Endothelial cell of umbilical vein (primary cell): ENCODE measurements around the gene DLGAP1. TPM values are rescaled to one million over a fixed set of nuclear protein-coding genes. Genes with fewer than 3 reads are reported as not detected.

Experiments
- BruUV-seq: library from RNA; stranded (reverse); fragments of 400-500 nt; replicated peaks from 2 replicates; lab custom pipeline; 2021; lab: Mats Ljungman, UMichigan
- CTCF ChIA-PET: fragments of 300-600, 350-600 bp; sonication (Branson Sonifier 250); formaldehyde crosslinking; loops from one replicate; lab custom pipeline; 2021; ENCODE audit warnings: antibody characterized with exemption, inconsistent platforms; lab: Charles Lee
- POLR2A ChIA-PET: fragments of 300-600, 350-600 bp; sonication (Branson Sonifier 250); formaldehyde crosslinking; loops from one replicate; lab custom pipeline; 2021; ENCODE audit warnings: antibody characterized with exemption, inconsistent platforms; lab: Charles Lee
- DNase-seq: peaks from one replicate; pipeline ENCODE4 v3.0.0-alpha.2; 2011; ENCODE audit warnings: low read depth, low spot score
- FAIRE-seq: peaks from 2 replicates; lab custom pipeline; 2011; peaks lifted over from hg19 to GRCh38; lab: Jason Lieb, UNC
- H2AFZ ChIP-seq: 2 replicates; pipeline ENCODE4 v1.6.0; 2012; ENCODE audit warnings: low read depth, low read length, control low read depth, inconsistent platforms
- H3K27ac ChIP-seq: 2 replicates; pipeline ENCODE4 v1.5.1; 2011; ENCODE audit warnings: low read depth, mild to moderate bottlenecking, control low read depth, low read length, moderate library complexity; ENCODE audit not compliant: insufficient read depth
- H3K27me3 ChIP-seq, 2 experiments: 2 replicates each; pipeline versions ENCODE4 v1.6.0 to v1.6.1; 2011; ENCODE audit warnings: low read length in 2 of 2, mixed read lengths in 1 of 2; ENCODE audit not compliant: control insufficient read depth in 2 of 2, insufficient read depth in 2 of 2
- H3K36me3 ChIP-seq, 2 experiments: 2 replicates in 1 of 2; 3 replicates in 1 of 2; pipeline ENCODE4 v1.5.1; 2011; ENCODE audit warnings: low read length in 2 of 2, mild to moderate bottlenecking in 1 of 2, moderate library complexity in 1 of 2; ENCODE audit not compliant: control insufficient read depth in 2 of 2, insufficient read depth in 2 of 2; ENCODE audit errors: extremely low read depth in 1 of 2
- H3K4me1 ChIP-seq: 3 replicates; pipeline ENCODE4 v1.5.1; 2011; ENCODE audit warnings: mild to moderate bottlenecking, low read length; ENCODE audit not compliant: control insufficient read depth, insufficient read depth; ENCODE audit errors: extremely low read depth
- H3K4me2 ChIP-seq: 2 replicates; pipeline ENCODE4 v1.6.1; 2011; ENCODE audit warnings: low read length, control low read depth, mixed read lengths; ENCODE audit not compliant: insufficient read depth
- H3K4me3 ChIP-seq, 3 experiments: fragments of 200-600 bp in 1 of 3; sonication (generic), shearing (Covaris generic) in 1 of 3; replicated peaks in 1 of 3; 2 replicates each; pipeline ENCODE4 v1.5.1; 2011 to 2016; ENCODE audit warnings: control low read depth in 3 of 3, low read length in 3 of 3, mild to moderate bottlenecking in 2 of 3, inconsistent platforms in 1 of 3, low read depth in 1 of 3, moderate library complexity in 1 of 3; ENCODE audit not compliant: insufficient read depth in 1 of 3
- H3K79me2 ChIP-seq: 2 replicates; pipeline ENCODE4 v1.6.0; 2012; ENCODE audit warnings: low read length, inconsistent platforms; ENCODE audit not compliant: control insufficient read depth, insufficient read depth
- H3K9ac ChIP-seq: replicated peaks from 2 replicates; pipeline ENCODE3; 2011; ENCODE audit warnings: low read length, control low read depth; ENCODE audit not compliant: insufficient read depth; ENCODE audit errors: extremely low read depth
- H3K9me1 ChIP-seq: replicated peaks from 3 replicates; pipeline ENCODE4 v1.6.0; 2011; ENCODE audit warnings: mild to moderate bottlenecking, low read length; ENCODE audit not compliant: control insufficient read depth, insufficient read depth; ENCODE audit errors: extremely low read depth
- H3K9me3 ChIP-seq: replicated peaks from 2 replicates; pipeline ENCODE4 v1.5.1; 2012; ENCODE audit warnings: low read length, inconsistent platforms; ENCODE audit not compliant: control insufficient read depth, insufficient read depth
- H4K20me1 ChIP-seq: replicated peaks from 2 replicates; pipeline ENCODE3; 2011; ENCODE audit warnings: mild to moderate bottlenecking, low read length; ENCODE audit not compliant: control insufficient read depth, insufficient read depth; ENCODE audit errors: extremely low read depth
- EZH2 ChIP-seq: IDR thresholded peaks from 2 replicates; pipeline ENCODE4 v1.6.1; 2012; ENCODE audit warnings: borderline replicate concordance, low read depth, mild to moderate bottlenecking, moderate library complexity, low read length, inconsistent platforms; ENCODE audit not compliant: severe bottlenecking
- FOS ChIP-seq: IDR thresholded peaks from 2 replicates; pipeline ENCODE4 v1.6.1; 2011; ENCODE audit warnings: mild to moderate bottlenecking, low read length, moderate library complexity, borderline replicate concordance; ENCODE audit not compliant: insufficient read depth
- GATA2 ChIP-seq: IDR thresholded peaks from 2 replicates; pipeline ENCODE4 v1.7.0; 2011; ENCODE audit warnings: low read depth, mild to moderate bottlenecking, moderate library complexity, mixed read lengths, low read length; ENCODE audit not compliant: insufficient read length, insufficient read depth
- JUN ChIP-seq: IDR thresholded peaks from 2 replicates; pipeline ENCODE4 v1.6.1; 2011; ENCODE audit warnings: borderline replicate concordance, low read depth; ENCODE audit not compliant: insufficient read length, insufficient read depth
- MYC ChIP-seq: IDR thresholded peaks from one replicate; pipeline ENCODE4 v1.6.1; 2011; ENCODE audit warnings: mild to moderate bottlenecking, low read depth, low read length
- POLR2A ChIP-seq: IDR thresholded peaks from 2 replicates; pipeline ENCODE4 v1.6.1; 2012; ENCODE audit warnings: low read depth, mild to moderate bottlenecking, control low read depth, low read length
- POLR2AphosphoS5 ChIP-seq: IDR thresholded peaks from 2 replicates; pipeline ENCODE4 v1.6.1; 2012; ENCODE audit warnings: low read depth, mild to moderate bottlenecking, control low read depth, low read length, moderate library complexity; ENCODE audit not compliant: insufficient read depth
- dilution Hi-C: fragments of 300-500 bp; cut with MboI; formaldehyde crosslinking; loops from one replicate; pipeline ENCODE4 v1.15.0; 2019; ENCODE audit warnings: low sequenced_read_pairs; ENCODE audit not compliant: extremely low pct_ligation_motif_present
- intact Hi-C: fragments of 100-400 bp; cut with micrococcal nuclease; formaldehyde crosslinking; loops from one replicate; pipeline ENCODE4 v1.10.0; 2022
- polyA plus RNA-seq, 4 experiments: library from polyadenylated mRNA; depleted of rRNA in 3 of 4; stranded (reverse) in 3 of 4; unstranded in 1 of 4; fragments of >200 nt; gene quantifications; 2 replicates each; pipeline versions ENCODE4 v1.2.1 to v1.2.3, GENCODE V29; 2011 to 2012; ENCODE audit warnings: missing spikeins in 1 of 4
- total RNA-seq: library from RNA; stranded (reverse); gene quantifications from 2 replicates; pipeline ENCODE4 v1.2.3, GENCODE V29; 2021
- TF ChIP-seq, protein P1 (sequence below), 2 donors: IDR thresholded peaks; 1 replicate in 1 of 2; 2 replicates in 1 of 2; pipeline ENCODE4 v1.5.1; 2011; ENCODE audit warnings: low read length in 2 of 2, mild to moderate bottlenecking in 2 of 2, moderate library complexity in 2 of 2, control low read depth in 1 of 2, inconsistent platforms in 1 of 2, low read depth in 1 of 2; ENCODE audit not compliant: insufficient read depth in 1 of 2; ENCODE audit errors: extremely low read depth in 1 of 2
- TF ChIP-seq, protein P2 (sequence below): IDR thresholded peaks from 2 replicates; pipeline ENCODE4 v1.6.1; 2011; ENCODE audit not compliant: insufficient read depth, insufficient read length

DLGAP1 gene
- total and polyA plus RNA-seq, 2 donors (not counting 3 experiments of a cell fraction or from before 2014, with no cell fraction given) = 0.04 TPM; not detected in 1

DNA sequence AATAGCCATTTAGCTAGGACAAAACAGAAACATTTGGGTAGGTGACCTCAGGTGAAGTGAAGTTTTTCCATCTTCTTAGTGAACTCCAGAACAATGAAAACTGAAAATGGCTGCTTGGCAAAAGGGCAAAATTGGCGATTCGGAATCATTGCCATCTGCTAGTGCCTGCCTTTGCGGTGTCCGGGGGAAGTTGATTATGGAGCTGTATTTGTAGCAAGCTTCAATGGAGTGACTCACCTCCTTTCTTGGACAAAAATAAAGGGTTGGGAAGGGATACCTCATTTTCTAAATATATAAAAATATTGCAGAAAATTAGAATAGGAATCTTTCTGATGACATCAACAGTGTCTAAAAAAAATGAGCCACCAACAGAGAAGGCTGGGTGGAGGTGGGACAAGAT is 544.6 kb downstream of the DLGAP1 start:
- peaks cover 2 to 4% of the 10 kb centered on the region in 2 experiments for H3K27me3 ChIP-seq
- BruUV-seq = no TSS peak
- POLR2A ChIA-PET = no interaction called here
- TF ChIP-seq POLR2A = no peak
- TF ChIP-seq JUN = no peak
- no peak for TF ChIP-seq MYC
- TF ChIP-seq, protein P1, sequence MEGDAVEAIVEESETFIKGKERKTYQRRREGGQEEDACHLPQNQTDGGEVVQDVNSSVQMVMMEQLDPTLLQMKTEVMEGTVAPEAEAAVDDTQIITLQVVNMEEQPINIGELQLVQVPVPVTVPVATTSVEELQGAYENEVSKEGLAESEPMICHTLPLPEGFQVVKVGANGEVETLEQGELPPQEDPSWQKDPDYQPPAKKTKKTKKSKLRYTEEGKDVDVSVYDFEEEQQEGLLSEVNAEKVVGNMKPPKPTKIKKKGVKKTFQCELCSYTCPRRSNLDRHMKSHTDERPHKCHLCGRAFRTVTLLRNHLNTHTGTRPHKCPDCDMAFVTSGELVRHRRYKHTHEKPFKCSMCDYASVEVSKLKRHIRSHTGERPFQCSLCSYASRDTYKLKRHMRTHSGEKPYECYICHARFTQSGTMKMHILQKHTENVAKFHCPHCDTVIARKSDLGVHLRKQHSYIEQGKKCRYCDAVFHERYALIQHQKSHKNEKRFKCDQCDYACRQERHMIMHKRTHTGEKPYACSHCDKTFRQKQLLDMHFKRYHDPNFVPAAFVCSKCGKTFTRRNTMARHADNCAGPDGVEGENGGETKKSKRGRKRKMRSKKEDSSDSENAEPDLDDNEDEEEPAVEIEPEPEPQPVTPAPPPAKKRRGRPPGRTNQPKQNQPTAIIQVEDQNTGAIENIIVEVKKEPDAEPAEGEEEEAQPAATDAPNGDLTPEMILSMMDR (IDR thresholded peaks at IDR 0.05; ENCODE audit: extremely low read depth in 1 of 2, insufficient read depth in 1 of 2, low read depth in 1 of 2, low read length in 2 of 2) = no peak
- TF ChIP-seq POLR2AphosphoS5 = no peak
- TF ChIP-seq GATA2 = no peak
- TF ChIP-seq FOS = no peak
- TF ChIP-seq, protein P2, sequence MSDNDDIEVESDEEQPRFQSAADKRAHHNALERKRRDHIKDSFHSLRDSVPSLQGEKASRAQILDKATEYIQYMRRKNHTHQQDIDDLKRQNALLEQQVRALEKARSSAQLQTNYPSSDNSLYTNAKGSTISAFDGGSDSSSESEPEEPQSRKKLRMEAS = no peak
- TF ChIP-seq EZH2 = no peak
- H3K36me3 ChIP-seq = no peaks in the 10 kb centered on the region
- no peak overlapping the region for H3K27ac ChIP-seq
- no peak overlapping the region for H3K4me3 ChIP-seq
- no peaks in the 10 kb centered on the region for H3K9me3 ChIP-seq
- no peak for FAIRE-seq
- H4K20me1 ChIP-seq = no peaks in the 10 kb centered on the region
- no peak for DNase-seq
- H3K9me1 ChIP-seq = no peaks in the 10 kb centered on the region
- no peaks in the 10 kb centered on the region for H3K79me2 ChIP-seq
- H3K4me2 ChIP-seq = no peak overlapping the region
- CTCF ChIA-PET = interaction anchor here (1.0 kb wide), 1 partner anchor 11 kb away, joined by 4 read pairs; no protein-coding TSS in a partner anchor
- no peaks in the 10 kb centered on the region for H3K4me1 ChIP-seq
- no peak overlapping the region for H2AFZ ChIP-seq
- H3K9ac ChIP-seq = no peak overlapping the region
- intact Hi-C loops = no loop called here
- dilution Hi-C loops = no loop called here
